Pulmonary artery endothelial cell (primary cell): ENCODE measurements around the gene SCYL1. TPM values are rescaled to one million over a fixed set of nuclear protein-coding genes. Genes with fewer than 3 reads are reported as not detected.

ENCODE experiments used
- DNase-seq: peaks from one replicate; pipeline ENCODE4 v3.0.0-alpha.2; 2011; ENCODE audit warnings: low read depth, low spot score
- total RNA-seq: library from RNA; depleted of rRNA; stranded (reverse); fragments of >200 nt; gene quantifications from 2 replicates; pipeline ENCODE4 v1.2.3, GENCODE V29; 2014

SCYL1 gene
- total RNA-seq, 1 donor from 2014 or later: 60.9 TPM

DNA sequence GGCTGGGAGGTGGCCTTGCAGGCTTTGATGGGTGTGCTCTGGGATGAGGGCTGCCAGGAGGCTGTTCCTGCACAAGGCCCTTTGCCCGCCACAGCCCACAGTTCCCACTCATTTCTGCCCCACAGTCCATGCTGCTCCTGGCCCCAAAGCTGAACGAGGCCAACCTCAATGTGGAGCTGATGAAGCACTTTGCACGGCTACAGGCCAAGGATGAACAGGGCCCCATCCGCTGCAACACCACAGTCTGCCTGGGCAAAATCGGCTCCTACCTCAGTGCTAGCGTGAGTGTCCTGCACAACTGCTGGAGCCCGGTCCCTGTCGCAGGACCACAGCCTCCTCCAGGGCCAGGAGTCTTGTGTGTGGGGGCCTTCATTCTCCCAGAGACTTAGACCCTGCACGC, 10.2 kb downstream of the SCYL1 start:
- DNase-seq: no peak

- no peak for DNase-seq
Measured at GRCh38 chr11:65536412-65537295, 11.8 kb downstream of the SCYL1 start.

DNA sequence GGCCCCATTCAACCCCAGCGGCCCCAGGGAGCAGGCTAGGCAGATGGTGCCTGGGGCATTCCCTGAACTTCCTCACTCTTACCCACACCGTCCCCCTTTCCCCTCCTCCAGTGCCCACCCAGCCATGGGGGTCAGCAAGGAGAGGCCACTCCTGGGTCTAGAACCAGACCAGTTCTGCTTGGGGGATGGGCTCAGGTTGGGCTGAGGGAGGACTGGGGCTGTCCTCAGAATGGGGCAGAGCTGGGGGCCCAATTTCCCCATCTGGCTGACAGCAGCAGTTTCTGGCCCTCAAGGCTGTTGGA, 12.4 kb downstream of the SCYL1 start:
- no peak for DNase-seq

GRCh38 chr11:65537620-65538231, 12.8 kb downstream of the SCYL1 start:
- DNase-seq: no peak

GRCh38 chr11:65538232-65538914, 13.5 kb downstream of the SCYL1 start:
- DNase-seq: no peak

GRCh38 chr11:65538915-65539743, 14.2 kb downstream of the SCYL1 start:
- no peak for DNase-seq

DNA sequence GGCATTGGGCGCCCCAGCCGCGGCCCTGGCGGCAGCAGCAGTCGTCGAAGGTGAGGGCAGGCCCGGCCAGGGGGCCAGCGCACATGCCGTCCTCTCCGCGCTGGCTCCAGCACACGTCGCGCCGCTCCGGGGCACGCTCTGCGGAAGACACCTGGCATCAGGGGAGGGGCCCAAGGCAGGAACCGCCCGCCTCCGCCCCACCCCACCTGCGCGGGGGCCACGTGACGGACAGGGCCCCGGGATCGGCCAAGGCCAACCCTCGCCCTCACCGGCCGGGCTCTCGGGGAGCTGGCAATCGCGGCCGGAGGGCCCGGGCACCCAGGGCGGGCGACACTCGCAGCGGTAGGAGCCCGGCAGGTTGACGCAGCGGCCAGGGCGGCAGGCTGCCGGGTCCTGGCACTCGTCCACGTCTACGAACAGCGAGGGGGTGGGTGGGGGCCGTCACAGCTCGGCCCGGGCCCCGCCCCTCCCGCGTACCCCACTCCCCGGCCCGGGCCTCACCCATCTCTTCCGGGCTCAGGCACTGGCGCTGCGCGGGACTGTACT, 14.9 kb downstream of the SCYL1 start:
- no peak for DNase-seq

GRCh38 chr11:65540290-65541092, 15.6 kb downstream of the SCYL1 start:
- no peak for DNase-seq

GRCh38 chr11:65541093-65541982, 16.5 kb downstream of the SCYL1 start:
- no peak for DNase-seq

- DNase-seq: no peak
Measured at GRCh38 chr11:65542738-65543390, 18.0 kb downstream of the SCYL1 start.

DNA sequence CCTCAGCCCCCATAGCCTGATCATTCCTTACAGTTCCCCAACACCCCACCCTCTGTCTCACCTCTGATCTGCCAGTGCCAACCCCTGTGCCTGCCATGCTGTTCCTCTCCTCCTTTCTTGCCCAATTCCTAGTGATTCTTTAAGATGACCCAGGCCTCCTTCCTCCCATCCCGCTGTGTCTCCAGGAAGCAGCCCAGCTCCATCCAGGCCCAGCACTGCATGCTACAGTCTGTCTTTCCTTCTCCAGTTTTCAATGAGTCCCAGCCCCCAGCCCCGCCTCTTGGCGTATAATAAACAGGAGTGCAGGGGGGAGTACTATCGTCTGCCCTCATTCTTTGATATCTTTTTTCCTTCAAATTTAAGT, 21.0 kb downstream of the SCYL1 start:
- no peak for DNase-seq

DNA sequence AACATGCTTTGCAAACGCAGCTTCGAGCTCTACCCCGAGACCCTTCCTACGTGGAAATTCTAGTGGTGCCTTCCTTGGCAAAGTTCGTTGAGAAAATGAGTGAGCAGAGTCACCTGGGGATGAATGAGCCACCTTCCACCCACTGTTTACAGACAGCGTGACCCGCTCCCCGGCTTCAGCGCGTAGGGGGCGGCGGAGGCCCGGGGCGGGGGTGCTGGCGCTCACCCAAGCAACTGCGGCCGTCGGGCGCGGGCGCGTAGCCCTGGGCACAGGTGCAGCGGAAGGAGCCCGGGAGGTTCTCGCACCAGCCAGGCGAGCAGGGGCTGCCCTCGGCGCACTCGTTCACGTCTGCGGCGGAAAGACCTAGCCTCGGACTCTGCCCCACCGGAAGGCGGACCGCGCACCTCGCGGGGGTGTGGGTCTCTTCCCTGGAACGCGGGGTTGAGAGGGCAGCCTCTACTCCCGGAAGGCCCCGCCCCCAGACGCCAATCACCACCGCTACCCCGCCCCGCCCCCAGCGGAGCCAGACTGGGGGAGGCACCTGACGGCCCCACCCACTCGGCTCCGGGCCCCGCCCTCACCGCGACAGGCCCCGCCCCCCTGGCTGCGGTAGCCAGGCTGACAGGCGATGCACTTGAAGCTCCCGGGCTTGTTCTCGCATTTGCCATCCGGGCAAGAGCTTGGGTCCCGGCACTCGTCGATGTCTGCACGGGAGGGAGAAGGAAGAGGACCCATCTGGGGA, 21.5 kb downstream of the SCYL1 start:
- no peak for DNase-seq

DNA sequence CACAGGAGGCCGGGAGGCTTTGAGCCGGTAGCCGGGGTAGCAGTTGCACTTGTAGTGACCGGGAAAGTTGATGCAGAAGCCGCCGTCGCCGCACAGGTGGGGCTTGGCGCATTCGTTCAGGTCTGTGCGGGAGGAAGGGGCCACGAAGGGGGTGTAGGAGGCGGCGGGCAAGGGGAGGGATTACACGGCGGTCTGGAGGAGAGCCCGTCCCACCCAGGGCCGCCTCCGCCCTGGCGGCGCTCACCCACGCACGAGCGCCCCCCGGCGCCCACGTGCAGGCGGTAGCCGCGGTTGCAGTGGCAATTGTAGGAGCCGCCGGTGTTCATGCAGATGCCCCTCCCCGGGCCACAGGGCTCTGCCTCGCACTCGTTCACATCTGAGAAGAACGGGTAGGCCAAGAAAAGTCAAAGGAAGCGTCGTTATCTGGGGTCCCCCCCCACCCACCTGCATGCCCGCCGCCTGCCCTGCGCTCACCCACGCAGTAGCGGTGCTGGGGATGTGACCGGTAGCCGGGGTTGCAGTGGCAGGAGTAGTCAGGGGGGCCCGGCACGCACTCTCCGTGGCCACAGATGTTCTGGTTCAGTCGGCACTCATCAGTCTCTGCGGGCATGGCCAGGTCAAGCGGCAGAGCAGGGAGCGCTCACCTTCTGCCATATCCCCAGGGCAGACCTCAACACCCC, 22.7 kb downstream of the SCYL1 start:
- DNase-seq: no peak

DNA sequence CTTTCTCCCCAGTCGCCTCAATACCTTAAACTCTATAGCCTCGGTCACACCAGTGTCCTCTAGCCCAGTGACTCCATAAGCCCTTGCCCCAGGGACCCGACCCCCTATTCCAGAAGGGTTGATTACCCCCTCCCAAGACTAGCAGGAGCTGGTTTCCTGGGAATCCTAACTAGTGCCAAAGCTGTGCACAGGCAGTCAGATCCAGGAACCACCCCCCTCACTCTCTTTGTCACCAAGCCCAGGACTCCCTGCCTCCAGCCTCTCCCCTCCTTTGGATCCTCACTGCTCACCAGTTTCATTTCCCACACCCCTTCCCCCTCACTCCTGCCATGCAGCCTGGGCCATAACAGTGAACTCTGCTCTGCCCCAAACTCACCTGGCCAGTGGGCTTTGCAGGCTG, 23.5 kb downstream of the SCYL1 start:
- no peak for DNase-seq

DNA sequence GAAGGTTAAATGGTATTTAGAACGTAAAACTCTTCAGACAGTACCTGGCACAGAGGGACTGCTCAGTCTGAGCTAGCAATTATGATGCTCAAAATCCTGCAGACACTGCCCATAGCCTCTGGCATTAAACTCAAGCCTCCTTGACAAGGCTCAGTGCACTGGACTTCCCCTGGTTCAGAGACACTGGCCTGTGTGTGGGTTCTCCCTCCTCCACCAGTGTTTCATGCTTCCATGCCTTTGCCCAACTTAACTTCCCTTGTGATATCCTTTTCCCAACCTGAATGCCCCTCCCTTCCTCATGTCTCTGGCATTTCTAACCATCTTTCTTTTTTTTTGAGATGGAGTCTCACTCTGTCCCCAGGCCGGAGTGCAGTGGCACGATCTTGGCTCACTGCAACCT, 24.2 kb downstream of the SCYL1 start:
- DNase-seq: no peak

- DNase-seq: no peak
Measured at GRCh38 chr11:65551572-65552387, 26.9 kb downstream of the SCYL1 start.

GRCh38 chr11:65552388-65552951, 27.6 kb downstream of the SCYL1 start:
- no peak for DNase-seq
